Bronchus fibroblast of lung (primary cell): ENCODE measurements around the gene FAM161A. TPM values are rescaled to one million over a fixed set of nuclear protein-coding genes. Genes with fewer than 3 reads are reported as not detected.

Experiments
- total RNA-seq: library from RNA; depleted of rRNA; stranded (reverse); fragments of >200 nt; gene quantifications from 2 replicates; pipeline ENCODE4 v1.2.3, GENCODE V29; 2015

FAM161A gene, protein sequence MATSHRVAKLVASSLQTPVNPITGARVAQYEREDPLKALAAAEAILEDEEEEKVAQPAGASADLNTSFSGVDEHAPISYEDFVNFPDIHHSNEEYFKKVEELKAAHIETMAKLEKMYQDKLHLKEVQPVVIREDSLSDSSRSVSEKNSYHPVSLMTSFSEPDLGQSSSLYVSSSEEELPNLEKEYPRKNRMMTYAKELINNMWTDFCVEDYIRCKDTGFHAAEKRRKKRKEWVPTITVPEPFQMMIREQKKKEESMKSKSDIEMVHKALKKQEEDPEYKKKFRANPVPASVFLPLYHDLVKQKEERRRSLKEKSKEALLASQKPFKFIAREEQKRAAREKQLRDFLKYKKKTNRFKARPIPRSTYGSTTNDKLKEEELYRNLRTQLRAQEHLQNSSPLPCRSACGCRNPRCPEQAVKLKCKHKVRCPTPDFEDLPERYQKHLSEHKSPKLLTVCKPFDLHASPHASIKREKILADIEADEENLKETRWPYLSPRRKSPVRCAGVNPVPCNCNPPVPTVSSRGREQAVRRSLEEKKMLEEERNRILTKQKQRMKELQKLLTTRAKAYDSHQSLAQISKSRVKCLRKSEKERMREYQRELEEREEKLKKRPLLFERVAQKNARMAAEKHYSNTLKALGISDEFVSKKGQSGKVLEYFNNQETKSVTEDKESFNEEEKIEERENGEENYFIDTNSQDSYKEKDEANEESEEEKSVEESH
- 1.9 and 3.4 TPM in 2 replicates for total RNA-seq

DNA sequence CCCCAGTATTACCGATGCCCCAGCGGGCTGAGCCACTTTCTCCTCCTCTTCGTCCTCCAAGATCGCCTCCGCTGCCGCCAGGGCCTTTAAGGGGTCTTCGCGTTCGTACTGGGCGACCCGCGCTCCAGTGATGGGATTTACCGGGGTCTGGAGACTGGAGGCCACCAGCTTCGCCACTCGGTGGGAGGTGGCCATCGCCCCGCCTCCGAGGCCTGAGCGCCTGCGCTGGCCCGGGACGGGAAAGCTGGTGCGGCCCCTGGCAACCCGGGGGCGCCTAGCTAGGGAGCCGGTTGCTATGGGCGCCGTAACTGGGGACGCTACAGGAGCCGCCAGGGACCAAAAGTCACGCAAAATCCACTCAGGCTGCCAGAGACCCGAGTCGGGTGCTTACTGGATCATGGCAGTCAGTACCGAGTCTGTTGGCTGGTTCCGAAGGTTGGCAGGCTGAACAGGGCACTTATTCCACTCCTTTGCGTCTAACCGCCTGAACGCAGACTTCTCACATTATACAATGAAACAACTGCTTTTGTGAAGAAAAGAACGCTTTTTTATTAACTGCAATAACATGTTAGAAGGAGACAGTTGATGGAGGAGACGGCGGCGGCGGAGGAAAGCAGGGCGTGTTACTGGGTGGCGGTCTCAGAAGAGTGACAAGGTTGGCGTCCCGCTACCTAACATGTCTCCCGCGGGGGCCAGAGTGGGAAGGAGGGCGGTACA is at the start of gene FAM161A:
Gene FAM161A, minus strand, starts transcription at position 214 of the 717 bp plus-strand sequence. Its CDS starts 19 bp downstream, at position 195.

DNA sequence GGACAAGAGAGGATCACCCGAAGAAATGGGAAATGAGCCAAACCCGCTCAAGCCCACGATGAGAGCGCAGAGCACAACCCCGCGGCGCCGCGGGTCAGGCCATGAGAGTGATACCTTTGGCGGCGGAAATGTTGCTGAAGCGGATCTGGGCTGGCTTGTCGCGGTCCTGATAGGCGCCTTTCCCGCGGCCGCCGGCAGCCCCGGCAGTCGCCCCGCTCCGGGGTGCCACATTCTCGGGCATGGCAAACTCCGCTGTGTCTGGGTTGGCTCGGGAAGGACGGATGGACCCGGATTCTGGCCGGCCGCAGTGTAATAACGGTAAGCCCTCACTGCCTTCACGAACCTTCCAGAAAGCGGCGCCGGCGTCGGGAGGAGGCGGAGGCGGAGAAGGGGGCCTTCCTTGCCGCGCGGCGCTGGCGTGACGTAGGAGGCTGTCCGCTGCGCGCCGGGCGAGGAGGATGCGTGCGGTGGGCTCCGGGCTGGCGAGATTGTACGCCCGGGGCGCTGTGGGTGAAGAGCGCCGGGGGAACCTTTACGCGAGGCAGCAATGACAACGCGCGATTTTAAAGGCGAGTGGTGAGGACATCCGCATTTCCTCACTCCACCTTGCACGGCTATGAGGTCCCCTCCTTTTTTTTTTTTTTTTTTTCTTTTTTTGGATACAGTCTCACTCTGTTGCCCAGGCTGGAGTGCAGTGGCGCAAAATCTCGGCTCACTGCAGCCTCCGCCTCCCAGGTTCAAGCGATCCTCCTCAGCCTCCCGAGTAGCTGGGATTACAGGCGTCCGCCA is 34.6 kb upstream of the FAM161A start, which contains the start of gene CCT4:
Gene CCT4, minus strand, starts transcription at position 390 of the 789 bp plus-strand sequence. Its CDS starts 149 bp downstream, at position 241.

Other genes with a start within 250 kb of the FAM161A start
- 189 and 208 TPM in 2 replicates for gene CCT4, start 34.6 kb upstream of the FAM161A start, total RNA-seq
- 55.4 and 56.7 TPM in 2 replicates for gene COMMD1, start 51.6 kb upstream of the FAM161A start, total RNA-seq